Measurements from ENCODE around the gene RTKN2.

Gene RTKN2

DNA sequence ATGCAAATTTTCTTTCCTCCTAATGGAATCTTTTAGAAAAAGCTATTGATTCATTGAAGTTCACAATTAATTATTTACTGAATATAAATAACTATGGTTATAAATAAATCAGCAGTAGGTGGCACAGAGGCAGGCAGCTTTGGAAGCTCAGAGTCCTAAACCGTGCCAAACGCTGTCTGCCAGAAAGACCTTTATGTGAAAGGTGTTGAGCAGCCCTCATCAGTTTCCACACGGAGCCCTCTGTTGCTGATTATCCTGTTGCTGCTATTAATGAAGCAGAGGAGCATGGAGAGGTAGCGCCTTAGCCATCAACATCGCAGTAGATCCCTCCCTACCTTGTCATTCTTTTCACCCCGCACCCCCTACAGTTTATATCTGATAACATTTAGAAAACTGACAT lies 51.0 kb downstream of the RTKN2 start:
- no peak for DNase-seq

DNA sequence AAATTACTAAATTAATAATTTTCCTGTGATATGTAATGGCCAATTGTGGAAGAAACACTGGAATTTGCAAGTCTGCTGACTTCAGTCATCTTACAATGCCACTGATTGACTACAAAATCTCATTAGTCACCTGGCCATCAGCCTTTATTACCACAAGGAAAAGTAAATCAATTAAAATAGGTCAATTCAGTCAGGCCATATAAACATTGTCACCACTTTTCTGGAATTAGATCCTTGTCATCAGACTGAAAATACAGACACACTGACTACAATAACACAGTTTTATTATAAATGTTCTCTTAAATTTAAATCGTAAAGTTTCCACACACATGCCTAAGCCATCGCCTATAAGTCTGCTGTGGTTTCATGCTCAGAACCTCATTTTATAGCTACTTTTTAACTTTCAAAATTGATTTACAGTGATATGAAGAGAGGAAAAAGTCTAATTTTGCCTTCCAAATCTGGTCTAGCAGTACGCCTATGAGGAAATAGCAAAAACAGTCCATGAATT lies 54.2 kb downstream of the RTKN2 start:
- no peak for DNase-seq

GRCh38 chr10:62205750-62206399 lies 62.8 kb downstream of the RTKN2 start:
- no peak for DNase-seq

GRCh38 chr10:62199584-62199983 lies 69.1 kb downstream of the RTKN2 start:
- DNase-seq, result no peak

DNA sequence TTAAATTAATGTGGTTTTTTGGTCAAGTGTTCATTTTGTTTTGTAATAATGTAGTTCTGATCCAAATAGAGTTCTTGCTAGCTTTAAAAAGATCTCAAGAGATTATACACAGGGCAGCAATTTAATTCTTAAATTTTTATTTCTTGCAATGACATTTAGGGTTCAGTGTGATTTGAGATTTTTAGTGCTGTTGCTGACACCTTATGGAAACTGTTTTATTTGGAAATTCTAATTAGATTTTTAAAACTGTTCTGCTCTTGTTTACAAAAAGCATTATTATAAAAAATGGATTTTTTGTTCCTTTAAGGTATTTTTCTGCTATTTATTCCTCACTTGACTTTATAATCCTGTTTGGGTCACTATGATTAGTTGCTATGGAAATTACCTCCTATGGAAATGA lies 72.1 kb downstream of the RTKN2 start:
- DNase-seq, result no peak

- DNase-seq, result no peak
These were observed 73.0 kb downstream of the RTKN2 start for GRCh38 chr10:62195675-62195926.

GRCh38 chr10:62194924-62195674 lies 73.5 kb downstream of the RTKN2 start:
- DNase-seq, result no peak

- no peak for DNase-seq
These were observed 75.2 kb downstream of the RTKN2 start for GRCh38 chr10:62193479-62193878.

GRCh38 chr10:62189131-62189530 lies 79.5 kb downstream of the RTKN2 start:
- DNase-seq, result no peak

- no peak for DNase-seq
These were observed 80.5 kb downstream of the RTKN2 start for GRCh38 chr10:62188021-62188616.

GRCh38 chr10:62186999-62187675 lies 81.5 kb downstream of the RTKN2 start:
- no peak for DNase-seq

DNA sequence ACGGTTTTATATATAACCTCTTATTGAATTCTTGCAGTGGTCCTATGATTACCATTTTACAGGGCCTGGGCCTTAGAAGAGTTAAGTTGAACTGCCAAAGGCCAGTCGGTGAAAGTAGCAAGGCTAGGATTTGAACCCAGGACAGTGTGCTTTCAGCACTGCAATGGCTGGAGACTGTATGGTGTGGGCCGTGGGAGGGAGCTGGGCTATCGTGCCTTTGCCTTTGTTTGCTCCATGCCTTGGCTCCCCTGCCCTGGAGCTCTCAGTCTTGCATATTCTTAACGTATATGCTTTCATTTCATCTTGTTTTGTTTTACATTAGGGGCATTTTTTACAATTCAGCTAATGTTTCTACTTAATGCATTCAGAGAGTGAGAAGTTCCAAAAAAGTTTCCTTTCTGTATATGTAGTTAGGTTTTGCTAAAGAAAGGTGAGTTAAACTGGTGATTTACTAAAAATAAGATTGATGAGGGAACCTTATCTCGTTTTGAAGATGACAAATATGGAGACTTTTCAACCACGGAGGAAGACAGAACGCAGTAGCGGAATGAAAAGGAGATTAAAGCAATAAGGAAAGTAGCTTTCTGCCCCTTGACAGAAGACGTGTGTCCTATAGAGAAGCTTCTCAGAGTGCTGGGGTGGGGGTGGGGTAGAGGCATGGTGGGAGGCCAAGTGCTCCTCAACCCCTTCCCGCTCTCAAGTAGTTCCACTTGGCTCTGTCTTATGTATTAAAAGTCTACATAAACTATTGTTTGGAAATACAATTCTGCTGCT lies 82.5 kb downstream of the RTKN2 start:
- no peak for DNase-seq

DNA sequence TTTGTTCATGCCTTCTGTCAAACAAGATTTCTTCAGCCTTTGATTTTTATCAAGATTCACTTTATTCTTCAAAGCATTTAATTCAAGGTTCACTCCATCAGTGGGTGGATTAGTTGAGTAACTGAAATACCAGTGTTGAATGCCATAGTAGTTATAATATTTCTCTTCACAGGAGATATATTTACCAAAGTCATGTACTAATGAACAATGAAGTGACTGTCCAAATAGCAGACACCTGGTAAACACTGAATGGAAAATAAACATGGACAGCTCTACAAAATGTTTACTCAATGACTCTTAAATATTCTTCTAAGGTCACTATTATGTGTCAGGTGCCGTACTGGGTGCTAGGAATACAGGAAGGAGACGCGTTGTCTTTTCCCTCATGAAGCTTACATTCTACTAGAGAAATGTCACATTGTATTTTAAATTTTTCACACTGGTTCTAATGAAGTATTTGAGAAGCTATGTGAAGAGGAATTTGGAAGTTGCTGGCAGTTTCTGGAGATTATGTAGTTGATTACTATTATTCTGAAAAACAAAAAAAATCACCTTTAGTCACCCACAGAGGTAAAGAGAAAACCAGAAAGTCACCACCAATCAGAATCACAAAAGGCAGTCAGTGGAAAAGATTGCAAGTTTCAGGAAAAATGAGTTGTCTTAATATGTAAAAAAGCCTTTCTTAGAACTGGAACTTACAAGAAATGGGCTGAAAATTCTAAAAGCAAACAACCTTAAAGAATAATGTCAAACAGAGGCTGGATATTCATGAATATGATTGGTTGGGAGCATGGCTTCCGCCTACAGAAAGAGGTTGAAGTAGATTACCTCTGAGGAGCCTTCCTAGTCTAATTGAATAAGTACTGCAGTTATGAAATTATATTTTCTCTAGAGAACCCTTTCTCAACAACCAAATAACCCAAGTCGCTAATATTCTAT lies 84.5 kb downstream of the RTKN2 start:
- DNase-seq, result no peak

GRCh38 chr10:62183442-62183841 lies 85.2 kb downstream of the RTKN2 start:
- no peak for DNase-seq

- no peak for DNase-seq
These were observed 86.0 kb downstream of the RTKN2 start for GRCh38 chr10:62182595-62182994.

DNA sequence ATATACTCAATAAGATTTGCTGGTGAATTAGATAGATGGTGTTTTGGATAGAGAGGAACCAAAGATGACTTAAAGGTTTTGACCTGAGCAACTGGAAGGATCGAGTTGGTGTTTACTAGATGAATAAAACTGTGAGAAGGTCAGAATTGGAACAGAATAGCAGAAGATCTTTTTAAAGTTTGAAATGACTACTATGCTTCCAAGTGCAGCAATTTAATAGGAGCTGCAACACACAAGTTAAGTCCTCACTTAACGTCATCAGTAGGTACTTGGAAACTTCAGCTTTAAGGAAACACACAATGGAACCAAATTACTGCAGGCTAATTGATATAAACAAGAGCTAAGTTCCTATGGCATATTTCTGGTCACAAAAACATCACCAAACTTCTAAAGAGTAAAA lies 86.5 kb downstream of the RTKN2 start:
- no peak for DNase-seq

DNA sequence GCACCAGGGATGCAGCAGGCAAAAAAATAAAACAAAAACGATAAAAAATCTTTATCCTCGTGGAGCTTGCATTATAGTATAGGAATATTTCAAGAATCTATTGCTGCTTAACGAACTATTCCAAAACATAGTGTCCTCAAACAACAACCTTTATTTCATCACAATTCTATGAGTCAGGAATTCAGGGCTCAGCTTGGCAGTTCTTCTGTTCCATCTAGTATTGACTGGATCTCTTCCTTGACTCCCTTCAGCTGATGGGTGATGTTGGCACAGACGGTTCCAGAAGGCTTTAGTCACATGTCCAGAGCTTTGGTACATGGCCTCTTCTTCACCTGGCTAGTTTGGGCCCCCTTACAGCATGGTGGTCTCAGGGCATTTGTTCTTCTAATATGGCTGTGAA lies 88.0 kb downstream of the RTKN2 start:
- no peak for DNase-seq

GRCh38 chr10:62178568-62178967 lies 90.1 kb downstream of the RTKN2 start:
- no peak for DNase-seq

GRCh38 chr10:62177111-62177510 lies 91.5 kb downstream of the RTKN2 start:
- DNase-seq, result no peak

GRCh38 chr10:62175251-62175650 lies 93.4 kb downstream of the RTKN2 start:
- no peak for DNase-seq

DNA sequence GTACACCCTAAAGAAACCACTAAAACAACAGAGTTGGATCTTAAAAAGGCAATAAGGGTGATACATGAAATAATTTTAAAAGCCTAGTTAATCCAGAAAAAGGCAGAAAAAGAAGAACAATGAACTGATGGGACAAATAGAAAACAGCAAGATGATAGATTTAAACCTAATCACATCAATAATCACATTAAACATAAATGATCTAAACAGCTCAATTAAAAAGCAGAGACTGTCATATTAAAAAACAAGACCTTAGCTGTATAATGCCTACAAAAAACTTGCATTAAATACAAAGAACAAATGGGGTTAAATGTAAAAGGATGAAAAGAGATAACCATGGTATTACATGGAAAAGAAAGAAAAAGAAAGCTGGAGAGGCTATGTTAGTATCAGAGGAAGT lies 96.2 kb downstream of the RTKN2 start:
- no peak for DNase-seq

DNA sequence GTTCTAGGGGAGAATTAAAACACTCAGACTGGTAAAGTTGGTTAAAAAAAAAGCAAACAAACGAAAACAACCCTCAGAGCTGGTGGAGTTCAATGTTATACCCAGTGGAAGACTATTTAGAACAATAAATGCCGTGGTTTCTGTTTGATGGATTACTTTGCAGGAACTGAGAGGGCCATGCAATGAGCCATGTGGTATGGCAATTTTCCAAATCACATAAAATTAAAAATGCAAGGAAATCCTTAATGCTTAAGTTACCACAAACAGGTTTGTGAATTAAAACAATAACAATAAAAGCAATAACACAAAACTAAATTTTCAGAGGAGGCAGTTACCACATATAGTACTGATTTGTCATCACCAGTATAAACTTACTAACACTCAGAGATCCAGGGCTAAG lies 96.9 kb downstream of the RTKN2 start:
- no peak for DNase-seq

Measured in SHP77 (cell line).